Measurements from ENCODE around the gene LASP1NB.

The LASP1NB gene

GRCh38 chr17:38917259-38917658 is 8.2 kb upstream of the LASP1NB start:
- no peak for TF ChIP-seq CTCF (IDR thresholded peaks at IDR 0.05; ENCODE audit: low read depth, low read length, missing control alignments)
- DNase-seq (ENCODE audit: low read depth): no peak
- H3K4me3 ChIP-seq (ENCODE audit: low read depth, low read length): no peak overlapping the region

- no peak for TF ChIP-seq CTCF (IDR thresholded peaks at IDR 0.05; ENCODE audit: low read depth, low read length, missing control alignments)
- DNase-seq (ENCODE audit: low read depth): no peak
- no peak overlapping the region for H3K4me3 ChIP-seq (ENCODE audit: low read depth, low read length)
These were observed 7.1 kb upstream of the LASP1NB start for GRCh38 chr17:38918129-38918913.

GRCh38 chr17:38918916-38919315 is 6.5 kb upstream of the LASP1NB start:
- DNase-seq (ENCODE audit: low read depth): no peak
- TF ChIP-seq CTCF (IDR thresholded peaks at IDR 0.05; ENCODE audit: low read depth, low read length, missing control alignments): no peak
- no peak overlapping the region for H3K4me3 ChIP-seq (ENCODE audit: low read depth, low read length)

GRCh38 chr17:38919316-38920078 is 5.9 kb upstream of the LASP1NB start:
- TF ChIP-seq CTCF (IDR thresholded peaks at IDR 0.05; ENCODE audit: low read depth, low read length, missing control alignments): no peak
- DNase-seq (ENCODE audit: low read depth): no peak
- H3K4me3 ChIP-seq (ENCODE audit: low read depth, low read length): no peak overlapping the region

- DNase-seq (ENCODE audit: low read depth): no peak
- H3K4me3 ChIP-seq (ENCODE audit: low read depth, low read length): no peak overlapping the region
- TF ChIP-seq CTCF (IDR thresholded peaks at IDR 0.05; ENCODE audit: low read depth, low read length, missing control alignments): no peak
These were observed 4.8 kb upstream of the LASP1NB start for GRCh38 chr17:38920374-38921291.

GRCh38 chr17:38921756-38922411 is 3.5 kb upstream of the LASP1NB start:
- no peak for DNase-seq (ENCODE audit: low read depth)
- no peak overlapping the region for H3K4me3 ChIP-seq (ENCODE audit: low read depth, low read length)
- no peak for TF ChIP-seq CTCF (IDR thresholded peaks at IDR 0.05; ENCODE audit: low read depth, low read length, missing control alignments)

All from GM12864 (cell line).